GM21360 (cell line): ENCODE data around the gene GLI1.
A peak's percentile ranks its signal among the peaks of the same experiment; 100 is the strongest.
"Not testable (repeated sequence)": the region's sequence is repeated elsewhere in the genome, so short reads cannot be mapped to it uniquely, and the experiment has no call there.

Source experiments
- ATAC-seq: cut with Tn5 transposase; IDR thresholded peaks from one replicate; pipeline ENCODE4 v1.9.1; 2021; ENCODE audit warnings: mild to moderate bottlenecking, moderate library complexity; ENCODE audit not compliant: unreplicated experiment

The GLI1 gene

GRCh38 chr12:57441393-57441792 is 18.2 kb upstream of the GLI1 start:
- ATAC-seq, result not testable (repeated sequence)

DNA sequence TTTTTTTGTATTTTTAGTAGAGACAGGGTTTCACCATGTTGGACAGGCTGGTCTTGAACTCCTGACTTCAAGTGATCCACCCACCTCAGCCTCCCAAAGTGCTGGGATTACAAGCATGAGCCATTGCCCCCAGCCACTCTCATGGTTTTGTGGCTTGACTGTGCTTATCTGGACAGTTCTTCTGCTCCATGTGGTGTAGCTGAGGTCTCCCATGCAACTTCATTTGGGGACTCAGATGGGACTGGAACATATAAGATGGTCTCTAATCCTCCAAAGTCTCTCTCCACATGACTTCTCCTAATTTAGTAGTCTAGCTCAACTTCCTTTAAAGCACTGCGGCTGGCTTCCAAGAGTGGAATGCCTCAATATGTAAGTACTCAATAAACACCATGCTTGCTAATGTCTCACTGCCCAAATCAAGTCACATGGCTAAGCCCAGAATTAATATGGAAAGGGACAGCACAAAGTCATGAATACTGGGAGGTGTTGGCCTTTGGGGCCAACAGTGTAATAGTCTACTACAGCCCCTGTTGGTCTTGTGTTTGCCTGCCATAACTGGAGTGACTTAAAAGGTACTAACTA is 17.6 kb upstream of the GLI1 start:
- ATAC-seq, result no peak

GRCh38 chr12:57444337-57444736 is 15.2 kb upstream of the GLI1 start:
- ATAC-seq, result not testable (repeated sequence)

- ATAC-seq, result no peak
These were observed 14.8 kb upstream of the GLI1 start for GRCh38 chr12:57444744-57445143.

GRCh38 chr12:57446292-57446960 is 13.2 kb upstream of the GLI1 start:
- no peak for ATAC-seq

DNA sequence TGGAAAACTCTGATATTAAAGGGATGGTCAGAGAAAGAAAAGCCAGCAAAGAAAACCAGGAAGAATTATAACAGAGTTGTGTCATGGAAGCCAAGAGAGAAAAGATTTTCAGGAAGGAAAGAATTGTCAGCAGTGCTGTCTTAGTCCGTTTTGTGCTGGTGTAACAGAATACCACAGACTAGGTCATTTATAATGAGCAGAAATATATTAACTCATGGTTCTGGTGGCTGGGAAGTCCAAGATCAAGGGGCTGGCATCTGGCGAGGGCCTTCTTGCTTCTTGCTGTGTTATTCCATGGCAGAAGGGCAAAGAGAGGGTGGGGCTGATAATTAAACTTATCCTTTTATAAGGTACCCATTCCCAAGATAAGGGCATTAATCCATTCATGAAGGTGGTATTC is 10.9 kb upstream of the GLI1 start:
- ATAC-seq, result no peak

DNA sequence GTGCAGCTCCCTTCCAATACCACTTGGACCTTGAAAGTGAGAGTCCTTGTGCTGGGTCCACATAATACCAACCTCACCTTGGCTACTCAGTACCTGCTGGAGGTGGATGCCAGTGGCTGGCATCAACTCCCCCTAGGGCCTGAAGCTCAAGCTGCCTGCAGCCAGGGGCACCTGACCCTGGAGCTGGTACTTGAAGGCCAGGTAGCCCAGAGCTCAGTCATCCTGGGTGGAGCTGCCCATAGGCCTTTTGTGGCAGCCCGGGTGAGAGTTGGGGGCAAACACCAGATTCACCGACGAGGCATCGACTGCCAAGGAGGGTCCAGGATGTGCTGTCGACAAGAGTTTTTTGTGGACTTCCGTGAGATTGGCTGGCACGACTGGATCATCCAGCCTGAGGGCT is 10.2 kb upstream of the GLI1 start:
- no peak for ATAC-seq

GRCh38 chr12:57450057-57450456 is 9.5 kb upstream of the GLI1 start:
- ATAC-seq, result no peak

DNA sequence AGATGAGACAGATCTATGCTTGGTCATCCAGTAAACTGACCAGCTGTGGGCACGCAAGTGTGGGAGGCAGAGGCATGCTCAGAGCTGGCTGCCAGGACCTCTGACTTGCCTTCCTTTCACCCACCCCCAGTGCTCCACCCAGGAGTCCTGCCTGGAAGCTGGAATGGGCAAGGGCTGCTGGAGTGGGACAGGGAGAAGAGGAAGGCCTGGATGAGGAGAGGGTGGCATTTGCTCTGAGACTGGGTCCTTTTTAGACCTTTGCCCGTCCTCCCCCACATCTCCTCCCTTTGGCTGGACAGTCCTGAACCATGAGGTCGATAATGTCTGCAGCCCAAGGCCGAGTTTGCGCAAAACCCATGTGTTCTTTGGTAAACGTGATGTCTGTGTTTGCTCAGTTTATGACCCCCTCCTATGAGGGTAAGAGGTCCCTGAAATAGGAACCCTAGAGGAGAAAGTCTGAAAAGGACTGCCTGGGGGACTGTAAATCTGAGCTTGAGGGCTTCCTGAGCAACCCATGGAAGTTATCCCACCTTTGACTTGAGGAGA is 8.3 kb upstream of the GLI1 start:
- ATAC-seq, result no peak

GRCh38 chr12:57452181-57452936 is 7.2 kb upstream of the GLI1 start:
- ATAC-seq, result no peak

DNA sequence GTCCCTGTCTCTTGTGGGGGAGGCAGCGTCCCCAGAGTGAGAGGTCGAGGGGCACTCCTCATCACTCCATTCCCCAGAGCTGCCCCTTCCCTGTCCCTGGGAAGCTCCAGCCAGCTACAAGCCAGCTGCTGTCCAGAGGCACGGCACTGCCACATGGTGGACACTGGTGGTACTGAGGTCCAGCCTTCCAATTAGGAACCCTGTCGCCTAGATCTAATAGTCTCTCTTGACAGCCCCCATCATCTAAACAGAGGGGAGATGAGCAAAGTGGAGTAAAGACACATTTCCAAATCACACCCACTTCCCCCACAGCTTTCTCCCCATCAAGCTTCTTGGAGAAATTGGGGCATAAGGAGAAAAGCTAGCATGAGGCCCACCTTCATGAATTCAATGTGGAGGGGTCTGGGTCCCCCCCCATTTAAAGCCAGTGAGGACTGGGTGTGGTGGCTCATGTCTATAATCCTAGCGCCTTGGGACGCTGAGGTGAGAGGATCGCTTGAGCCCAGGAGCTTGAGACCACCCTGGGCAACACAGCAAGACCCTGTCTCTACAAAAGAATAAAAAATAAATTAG is 6.6 kb upstream of the GLI1 start:
- ATAC-seq, result no peak

DNA sequence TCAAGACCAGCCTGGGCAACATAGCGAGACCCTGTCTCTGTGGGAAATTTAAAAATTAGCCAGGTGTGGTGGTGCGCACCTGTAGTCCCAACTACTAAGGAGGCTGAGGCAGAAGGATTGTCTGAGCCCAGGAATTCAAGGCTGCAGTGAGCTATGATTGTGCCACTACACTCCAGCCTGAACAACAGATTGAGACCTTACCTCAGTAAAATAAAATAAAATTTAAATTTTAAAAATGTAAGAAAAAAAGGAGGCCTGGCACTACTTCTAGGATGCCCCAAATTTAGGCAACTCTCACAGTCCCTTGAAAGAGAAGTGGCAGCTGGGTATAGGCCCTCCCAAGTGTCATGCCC is 5.4 kb upstream of the GLI1 start:
- no peak for ATAC-seq

- ATAC-seq, result no peak
These were observed 4.8 kb upstream of the GLI1 start, which contains the start of gene INHBE for GRCh38 chr12:57454566-57455373. TSS of gene INHBE (plus strand) at chr12:57455307. CDS start at chr12:57455537, 230 bp downstream.

- ATAC-seq, result no peak
These were observed 4.0 kb upstream of the GLI1 start for GRCh38 chr12:57455374-57456144.

DNA sequence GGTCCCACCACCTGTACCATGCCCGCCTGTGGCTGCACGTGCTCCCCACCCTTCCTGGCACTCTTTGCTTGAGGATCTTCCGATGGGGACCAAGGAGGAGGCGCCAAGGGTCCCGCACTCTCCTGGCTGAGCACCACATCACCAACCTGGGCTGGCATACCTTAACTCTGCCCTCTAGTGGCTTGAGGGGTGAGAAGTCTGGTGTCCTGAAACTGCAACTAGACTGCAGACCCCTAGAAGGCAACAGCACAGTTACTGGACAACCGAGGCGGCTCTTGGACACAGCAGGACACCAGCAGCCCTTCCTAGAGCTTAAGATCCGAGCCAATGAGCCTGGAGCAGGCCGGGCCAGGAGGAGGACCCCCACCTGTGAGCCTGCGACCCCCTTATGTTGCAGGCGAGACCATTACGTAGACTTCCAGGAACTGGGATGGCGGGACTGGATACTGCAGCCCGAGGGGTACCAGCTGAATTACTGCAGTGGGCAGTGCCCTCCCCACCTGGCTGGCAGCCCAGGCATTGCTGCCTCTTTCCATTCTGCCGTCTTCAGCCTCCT is 3.4 kb upstream of the GLI1 start:
- no peak for ATAC-seq

- no peak for ATAC-seq
These were observed 2.7 kb upstream of the GLI1 start for GRCh38 chr12:57456737-57457490.

DNA sequence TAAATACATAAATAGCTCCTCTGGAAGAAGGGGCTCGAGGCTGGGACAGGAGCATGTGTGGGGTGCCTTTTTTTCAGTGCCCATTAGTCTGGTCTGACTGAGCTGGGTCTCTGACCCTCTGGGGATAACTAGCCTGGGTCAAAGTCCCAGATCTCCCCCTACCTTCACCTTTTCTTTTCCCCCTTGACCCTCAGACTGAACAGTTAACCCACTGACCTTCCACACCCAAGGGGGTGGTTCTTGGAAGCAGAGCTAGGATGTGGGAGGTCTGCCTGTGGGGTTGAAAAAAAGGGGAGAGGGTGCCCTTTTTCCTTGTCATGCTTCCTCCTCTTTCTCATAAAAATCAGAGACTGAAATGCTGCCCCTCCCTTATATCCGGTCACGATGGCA is 925 bp upstream of the GLI1 start:
- ATAC-seq, result no peak

DNA sequence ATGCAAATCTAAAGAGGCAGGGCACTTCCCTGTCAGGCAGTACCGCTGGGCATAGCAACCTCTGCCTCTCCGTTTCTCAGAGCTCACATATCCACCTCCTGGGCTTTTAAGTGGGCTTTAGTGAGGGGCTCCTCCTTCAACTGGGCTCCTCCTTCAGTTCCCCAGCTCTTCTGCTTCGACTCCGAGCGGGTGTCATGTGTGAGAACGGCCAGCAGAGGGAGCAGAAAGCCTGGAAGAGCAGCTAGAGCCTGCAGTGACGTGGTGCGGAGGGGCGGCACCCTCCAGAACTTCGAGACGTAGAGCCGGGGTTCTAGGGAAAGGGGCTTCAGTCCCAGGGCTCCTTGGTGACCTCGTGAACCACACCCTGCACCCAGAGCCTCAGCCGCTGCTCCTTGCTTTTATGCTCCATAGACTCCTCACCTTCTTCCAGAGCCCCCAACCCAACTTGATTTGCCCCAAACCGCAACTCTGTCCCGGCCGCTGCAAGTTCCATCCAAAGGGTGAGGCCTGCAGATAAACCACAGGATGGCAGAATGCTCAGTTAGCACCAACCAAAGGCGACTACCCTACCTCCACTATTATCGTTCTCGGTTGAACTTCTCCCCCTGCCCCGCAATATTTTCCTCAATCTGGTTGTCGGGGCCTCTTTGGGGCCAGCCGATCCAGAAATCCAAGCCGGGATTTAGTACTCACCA is 383 bp upstream of the GLI1 start:
- ATAC-seq, result peak; percentile 44

DNA sequence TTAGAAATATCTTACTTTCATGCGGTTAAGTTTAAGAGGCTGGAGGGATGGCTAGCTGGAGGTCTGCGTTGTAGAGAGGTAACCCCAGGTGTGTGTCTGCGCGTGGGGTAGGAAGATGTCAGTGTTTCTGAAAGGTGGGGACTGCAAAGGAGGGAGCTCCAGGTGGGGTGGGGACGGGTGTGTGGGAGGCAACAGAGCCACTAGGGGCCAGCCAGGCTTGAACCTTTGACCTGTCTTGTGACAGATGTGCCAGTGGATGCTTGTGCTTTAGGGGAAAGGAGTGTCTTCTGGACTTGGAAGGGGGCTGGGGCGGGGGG is 841 bp downstream of the GLI1 start:
- ATAC-seq, result no peak
